ENCODE results near the gene OR8K1.

Gene OR8K1

GRCh38 chr11:56314844-56315243 is 31.0 kb upstream of the OR8K1 start, which contains the start of gene OR8K3:
TSS of gene OR8K3 (plus strand) at chr11:56315144. CDS start at chr11:56318307, 3,163 bp downstream.
- Histone ChIP-seq H3K79me2 (ENCODE audit: insufficient read depth, low read length) (no peaks in the 10 kb centered on the region), H4K20me1 (ENCODE audit: insufficient read depth, low read length, poor library complexity, severe bottlenecking) (no peaks in the 10 kb centered on the region), H3K9me2 (replicated peaks; ENCODE audit: low read depth, low read length) (no peaks in the 10 kb centered on the region), H3F3A (ENCODE audit: low read depth) (no peaks in the 10 kb centered on the region), H3K4me1 (ENCODE audit: insufficient read depth, low read length, poor library complexity, severe bottlenecking) (no peaks in the 10 kb centered on the region), H3K4me2 (ENCODE audit: low read depth, low read length, poor library complexity, severe bottlenecking) (no peak within 1 kb of the TSS), H3K27me3 (ENCODE audit: insufficient read depth, low read length, poor library complexity, severe bottlenecking) (no peaks in the 10 kb centered on the region), H3K9me3 (ENCODE audit: insufficient read depth, low read depth, low read length) (no peaks in the 10 kb centered on the region), H3K4me3 (ENCODE audit: low read length, poor library complexity, severe bottlenecking) (no peak within 1 kb of the TSS), H3K36me3 (ENCODE audit: insufficient read depth, low read length) (no peaks in the 10 kb centered on the region), H3K9ac (ENCODE audit: low read depth, low read length, poor library complexity, severe bottlenecking) (no peak within 1 kb of the TSS), H2AFZ (ENCODE audit: low read length) (no peak within 1 kb of the TSS)
- TF ChIP-seq CTCF (conservative IDR thresholded peaks at IDR 0.05; ENCODE audit: low read length) (no peak), EZH2phosphoT487 (IDR thresholded peaks at IDR 0.05; ENCODE audit: borderline replicate concordance) (no peak)

DNA sequence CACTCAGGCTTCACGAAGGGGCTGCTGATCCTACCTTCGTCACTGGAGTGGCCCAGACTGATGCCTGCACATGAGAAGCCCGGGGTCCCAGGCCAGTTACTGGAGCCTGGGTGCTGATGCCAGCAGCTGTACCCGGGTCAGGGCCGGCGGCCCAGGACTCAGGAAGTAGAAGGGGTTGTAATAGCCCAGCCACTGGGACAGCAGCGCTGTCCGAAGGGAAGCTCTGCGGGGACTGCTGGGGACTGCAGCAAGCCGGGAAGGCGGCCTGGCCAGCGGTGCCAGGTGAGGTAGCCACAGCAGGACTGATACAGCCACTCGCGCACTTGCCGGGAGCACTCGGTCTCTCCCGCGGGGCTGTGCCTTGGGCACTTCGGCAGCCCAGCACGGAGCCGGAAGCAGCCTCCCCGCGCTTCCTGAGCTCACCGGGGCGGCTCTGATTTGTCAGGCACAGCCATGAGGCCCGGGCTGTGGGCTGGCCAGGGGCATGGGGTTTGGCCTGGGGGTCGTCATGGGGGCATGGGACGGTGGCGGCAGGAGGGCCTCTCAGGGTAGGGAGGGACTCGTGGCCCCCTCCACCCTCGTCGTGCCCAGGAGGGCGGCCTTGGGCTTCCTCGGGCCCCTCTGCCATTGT is 13.9 kb upstream of the OR8K1 start:
- Histone ChIP-seq H3K4me2 (ENCODE audit: low read depth, low read length, poor library complexity, severe bottlenecking) (no peak overlapping the region), H3K36me3 (ENCODE audit: insufficient read depth, low read length) (no peaks in the 10 kb centered on the region), H2AFZ (ENCODE audit: low read length) (no peak overlapping the region), H3K27me3 (ENCODE audit: insufficient read depth, low read length, poor library complexity, severe bottlenecking) (no peaks in the 10 kb centered on the region), H3K9ac (ENCODE audit: low read depth, low read length, poor library complexity, severe bottlenecking) (no peak overlapping the region), H3K4me1 (ENCODE audit: insufficient read depth, low read length, poor library complexity, severe bottlenecking) (no peaks in the 10 kb centered on the region), H3K9me3 (ENCODE audit: insufficient read depth, low read depth, low read length) (no peaks in the 10 kb centered on the region), H4K20me1 (ENCODE audit: insufficient read depth, low read length, poor library complexity, severe bottlenecking) (no peaks in the 10 kb centered on the region), H3K4me3 (ENCODE audit: low read length, poor library complexity, severe bottlenecking) (no peak overlapping the region), H3F3A (ENCODE audit: low read depth) (no peaks in the 10 kb centered on the region), H3K79me2 (ENCODE audit: insufficient read depth, low read length) (no peaks in the 10 kb centered on the region), H3K9me2 (replicated peaks; ENCODE audit: low read depth, low read length) (no peaks in the 10 kb centered on the region)
- TF ChIP-seq CTCF (conservative IDR thresholded peaks at IDR 0.05; ENCODE audit: low read length) (no peak), EZH2phosphoT487 (IDR thresholded peaks at IDR 0.05; ENCODE audit: borderline replicate concordance) (no peak)

- TF ChIP-seq EZH2phosphoT487 (IDR thresholded peaks at IDR 0.05; ENCODE audit: borderline replicate concordance), result no peak
- no peak for TF ChIP-seq CTCF (conservative IDR thresholded peaks at IDR 0.05; ENCODE audit: low read length)
- H4K20me1 ChIP-seq (ENCODE audit: insufficient read depth, low read length, poor library complexity, severe bottlenecking), result no peaks in the 10 kb centered on the region
- H3K4me3 ChIP-seq (ENCODE audit: low read length, poor library complexity, severe bottlenecking), result no peak overlapping the region
- H3K79me2 ChIP-seq (ENCODE audit: insufficient read depth, low read length), result no peaks in the 10 kb centered on the region
- H3K9me3 ChIP-seq (ENCODE audit: insufficient read depth, low read depth, low read length), result no peaks in the 10 kb centered on the region
- H3K9me2 ChIP-seq (replicated peaks; ENCODE audit: low read depth, low read length), result no peaks in the 10 kb centered on the region
- no peaks in the 10 kb centered on the region for H3K4me1 ChIP-seq (ENCODE audit: insufficient read depth, low read length, poor library complexity, severe bottlenecking)
- H3K9ac ChIP-seq (ENCODE audit: low read depth, low read length, poor library complexity, severe bottlenecking), result no peak overlapping the region
- no peaks in the 10 kb centered on the region for H3K36me3 ChIP-seq (ENCODE audit: insufficient read depth, low read length)
- no peak overlapping the region for H2AFZ ChIP-seq (ENCODE audit: low read length)
- no peaks in the 10 kb centered on the region for H3K27me3 ChIP-seq (ENCODE audit: insufficient read depth, low read length, poor library complexity, severe bottlenecking)
- H3F3A ChIP-seq (ENCODE audit: low read depth), result no peaks in the 10 kb centered on the region
- no peak overlapping the region for H3K4me2 ChIP-seq (ENCODE audit: low read depth, low read length, poor library complexity, severe bottlenecking)
Measured at GRCh38 chr11:56333156-56333555, 12.7 kb upstream of the OR8K1 start.
